DMS79 (cell line): ENCODE results near the gene CD3D.
A peak's percentile ranks its signal among the peaks of the same experiment; 100 is the strongest.

Source experiments
- DNase-seq: peaks from one replicate; lab custom pipeline; 2025; lab: John Stamatoyannopoulos, UW

Gene CD3D

GRCh38 chr11:118342503-118343161 is at the start of gene CD3D:
CD3D (minus strand) TSS chr11:118342705; CDS start chr11:118342607, 98 bp downstream.
- DNase-seq: no peak

GRCh38 chr11:118383657-118384056 is 41.2 kb upstream of the CD3D start:
- no peak for DNase-seq

GRCh38 chr11:118382954-118383353 is 40.4 kb upstream of the CD3D start:
- no peak for DNase-seq

- DNase-seq: no peak
Measured at GRCh38 chr11:118380571-118380970, 38.1 kb upstream of the CD3D start.

GRCh38 chr11:118379497-118379896 is 37.0 kb upstream of the CD3D start:
- no peak for DNase-seq

GRCh38 chr11:118375978-118376377 is 33.5 kb upstream of the CD3D start:
- DNase-seq: no peak

- no peak for DNase-seq
Measured at GRCh38 chr11:118374729-118375128, 32.2 kb upstream of the CD3D start.

GRCh38 chr11:118373871-118374270 is 31.4 kb upstream of the CD3D start:
- DNase-seq: no peak

- DNase-seq: no peak
Measured at GRCh38 chr11:118373263-118373662, 30.8 kb upstream of the CD3D start.

- DNase-seq: no peak
Measured at GRCh38 chr11:118370774-118371173, 28.3 kb upstream of the CD3D start.

- no peak for DNase-seq
Measured at GRCh38 chr11:118366287-118366686, 23.8 kb upstream of the CD3D start.

GRCh38 chr11:118364956-118365615 is 22.6 kb upstream of the CD3D start:
- DNase-seq: no peak

- peak; percentile 96 for DNase-seq
Measured at GRCh38 chr11:118359295-118359958, 16.9 kb upstream of the CD3D start, which contains the start of gene UBE4A. UBE4A (plus strand) TSS chr11:118359600; CDS start chr11:118365081, 5,481 bp downstream.

- no peak for DNase-seq
Measured at GRCh38 chr11:118358071-118358470, 15.6 kb upstream of the CD3D start.

- no peak for DNase-seq
Measured at GRCh38 chr11:118353084-118353710, 10.7 kb upstream of the CD3D start.

- no peak for DNase-seq
Measured at GRCh38 chr11:118349475-118349874, 7.0 kb upstream of the CD3D start.

GRCh38 chr11:118343981-118344515 is 1.5 kb upstream of the CD3D start, which contains the start of gene CD3G:
CD3G (plus strand) TSS chr11:118344344; CDS start chr11:118344424, 80 bp downstream.
- no peak for DNase-seq

- no peak for DNase-seq
Measured at GRCh38 chr11:118343248-118343647, 743 bp upstream of the CD3D start.

GRCh38 chr11:118341815-118342489 is 553 bp downstream of the CD3D start:
- DNase-seq: no peak

GRCh38 chr11:118341261-118341660 is 1.2 kb downstream of the CD3D start:
- DNase-seq: no peak

GRCh38 chr11:118340449-118340848 is 2.1 kb downstream of the CD3D start:
- DNase-seq: no peak
